Ovary (tissue), 3 donors: Measurements from ENCODE around the gene DYRK1B.

ENCODE experiments used
- CTCF ChIP-seq, 3 donors: fragments of 450-650 bp in 2 of 3; fragments of 200-600 bp in 1 of 3; IDR thresholded peaks; one replicate each; pipeline versions ENCODE4 v1.5.1 to v1.8.0; 2016 to 2022; ENCODE audit warnings: antibody characterized with exemption in 3 of 3, mild to moderate bottlenecking in 1 of 3
- EP300 ChIP-seq: sonication (generic); formaldehyde crosslinking; IDR thresholded peaks from one replicate; pipeline ENCODE4 v1.6.1; 2017; ENCODE audit warnings: antibody characterized with exemption
- POLR2A ChIP-seq: fragments of 450-650 bp; IDR thresholded peaks from one replicate; pipeline ENCODE4 v1.6.1; 2017; ENCODE audit warnings: antibody characterized with exemption, mild to moderate bottlenecking, moderate library complexity
- donor health status: DM: no; HTN: no; CAD: no.

DNA sequence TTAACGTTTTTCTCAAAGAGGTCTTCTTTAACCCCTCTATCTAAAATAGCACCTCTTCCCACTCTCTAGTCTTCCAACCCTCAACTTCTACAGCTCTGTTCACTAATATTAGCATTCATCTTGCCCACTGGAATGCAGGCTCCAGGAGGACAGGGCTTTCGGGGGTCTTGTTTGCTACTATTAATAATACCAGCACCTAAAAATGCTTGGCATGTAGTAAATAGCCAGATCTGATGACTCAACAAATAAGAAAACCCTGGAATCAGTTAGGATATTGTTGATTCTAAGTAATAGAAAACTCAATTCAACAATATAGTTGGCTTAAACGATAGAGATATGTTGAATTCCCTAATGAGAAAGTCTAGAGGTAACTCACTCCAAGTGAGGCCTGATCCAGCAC lies 14.2 kb downstream of the DYRK1B start:
- TF ChIP-seq CTCF (IDR thresholded peaks at IDR 0.05) (no peak), EP300 (no peak), POLR2A (no peak)
